A549 (cell line): ENCODE results near the gene HECTD4. TPM values are rescaled to one million over a fixed set of nuclear protein-coding genes. Genes with fewer than 3 reads are reported as not detected.

Experiments
- ATAC-seq, 2 experiments: fragments of 200-7000 bp in 1 of 2; fragments of >200 bp in 1 of 2; cut with Nextera tagmentation in 1 of 2; cut with Tn5 transposase in 1 of 2; 3 replicates each; pipeline versions ENCODE4 v1.8.0 to v1.9.1; 2018 to 2020; ENCODE audit warnings: mild to moderate bottlenecking in 1 of 2, moderate library complexity in 1 of 2
- CTCF ChIA-PET: fragments of 300-600 bp; sonication (Branson Sonifier 250); formaldehyde crosslinking; extraction: SDS; loops from one replicate; lab custom pipeline; 2021; ENCODE audit warnings: antibody characterized with exemption, inconsistent platforms; lab: Yijun Ruan, JAX
- POLR2A ChIA-PET: fragments of 350-600 bp; formaldehyde crosslinking; extraction: SDS; loops from one replicate; lab custom pipeline; 2021; ENCODE audit warnings: antibody characterized with exemption, inconsistent platforms; lab: Yijun Ruan, JAX
- DNase-seq, 2 experiments: peaks; one replicate each; pipeline versions ENCODE4 v3.0.0 to v3.0.0-alpha.2; 2011 to 2016; ENCODE audit warnings: low read depth in 1 of 2, low spot score in 1 of 2
- FAIRE-seq: peaks from 2 replicates; lab custom pipeline; 2011; peaks lifted over from hg19 to GRCh38; lab: Jason Lieb, UNC
- H3K27ac ChIP-seq, 2 experiments: fragments of >200 bp; sonication (Bioruptor Twin); formaldehyde crosslinking; 3 replicates each; pipeline ENCODE4 v1.5.1; 2016 to 2017
- H3K4me1 ChIP-seq: fragments of >200 bp; sonication (Bioruptor Twin); formaldehyde crosslinking; 3 replicates; pipeline ENCODE4 v1.6.1; 2016
- H3K4me2 ChIP-seq: fragments of >200 bp; sonication (Bioruptor Twin); formaldehyde crosslinking; 3 replicates; pipeline ENCODE4 v1.6.1; 2016
- H3K4me3 ChIP-seq: fragments of >200 bp; sonication (Bioruptor Twin); formaldehyde crosslinking; 3 replicates; pipeline ENCODE4 v1.5.1; 2016
- H3K9me3 ChIP-seq: fragments of >200 bp; sonication (Bioruptor Twin); formaldehyde crosslinking; 3 replicates; pipeline ENCODE4 v1.6.1; 2016
- CBX2 ChIP-seq: fragments of 200-600 bp; sonication (generic); IDR thresholded peaks from 2 replicates; pipeline ENCODE4 v1.6.1; 2016; ENCODE audit warnings: low read depth, mild to moderate bottlenecking, borderline replicate concordance
- CHD4 ChIP-seq: fragments of 200-600 bp; sonication (generic); IDR thresholded peaks from 2 replicates; pipeline ENCODE4 v1.6.1; 2016; ENCODE audit warnings: antibody characterized with exemption, mild to moderate bottlenecking, borderline replicate concordance
- E2F6 ChIP-seq: IDR thresholded peaks from 2 replicates; pipeline ENCODE4 v1.6.1; 2012; ENCODE audit warnings: low read depth, borderline replicate concordance
- EHF ChIP-seq: fragments of 250-450 bp; sonication (Bioruptor Pico); IDR thresholded peaks from 2 replicates; pipeline ENCODE4 v1.5.0; 2020; ENCODE audit warnings: mild to moderate bottlenecking
- EP300 ChIP-seq, 2 experiments: fragments of >200 bp; sonication (Bioruptor Twin); formaldehyde crosslinking; IDR thresholded peaks; 2 replicates in 1 of 2; 3 replicates in 1 of 2; pipeline ENCODE4 v1.6.1; 2016 to 2017
- ESRRA ChIP-seq: fragments of 150-350 bp; IDR thresholded peaks from 2 replicates; pipeline ENCODE4 v1.6.1; 2014; ENCODE audit warnings: mild to moderate bottlenecking, low read length, borderline replicate concordance
- FOSB ChIP-seq: fragments of 250-450 bp; sonication (Bioruptor Pico); IDR thresholded peaks from 2 replicates; pipeline ENCODE4 v1.5.0; 2020; ENCODE audit warnings: mild to moderate bottlenecking, moderate library complexity
- FOSL2 ChIP-seq, 2 experiments: fragments of 450-650 bp in 1 of 2; fragments of >200 bp in 1 of 2; sonication (Bioruptor Twin) in 1 of 2; formaldehyde crosslinking; IDR thresholded peaks; 2 replicates each; pipeline versions ENCODE4 v1.5.0 to v1.6.1; 2016 to 2020; ENCODE audit warnings: mild to moderate bottlenecking in 1 of 2, moderate library complexity in 1 of 2
- GATA3 ChIP-seq: IDR thresholded peaks from 2 replicates; pipeline ENCODE4 v1.6.1; 2012; ENCODE audit warnings: borderline replicate concordance
- HES2 ChIP-seq: fragments of >200 bp; sonication (Bioruptor Twin); formaldehyde crosslinking; IDR thresholded peaks from 2 replicates; pipeline ENCODE4 v1.6.1; 2016
- HMGXB4 ChIP-seq: fragments of 250-450 bp; sonication (Bioruptor Pico); IDR thresholded peaks from 2 replicates; pipeline ENCODE4 v1.5.0; 2021; ENCODE audit warnings: mild to moderate bottlenecking, moderate library complexity, borderline replicate concordance
- HOXA7 ChIP-seq: fragments of 250-450 bp; sonication (Bioruptor Pico); IDR thresholded peaks from 2 replicates; pipeline ENCODE4 v1.5.0; 2020; ENCODE audit warnings: mild to moderate bottlenecking, moderate library complexity
- HOXB13 ChIP-seq: fragments of 250-450 bp; sonication (Bioruptor Pico); IDR thresholded peaks from 2 replicates; pipeline ENCODE4 v1.5.0; 2020; ENCODE audit warnings: low read depth, mild to moderate bottlenecking, moderate library complexity
- HOXB5 ChIP-seq: fragments of 250-450 bp; sonication (Bioruptor Pico); IDR thresholded peaks from 2 replicates; pipeline ENCODE4 v1.5.0; 2020; ENCODE audit warnings: mild to moderate bottlenecking, moderate library complexity
- JUN ChIP-seq, 2 experiments: fragments of >200 bp; sonication (Bioruptor Twin); formaldehyde crosslinking; IDR thresholded peaks; 2 replicates in 1 of 2; 3 replicates in 1 of 2; pipeline ENCODE4 v1.6.1; 2016 to 2017
- JUNB ChIP-seq: fragments of >200 bp; sonication (Bioruptor Twin); formaldehyde crosslinking; IDR thresholded peaks from 2 replicates; pipeline ENCODE4 v1.6.1; 2016
- KDM1A ChIP-seq: fragments of 200-600 bp; sonication (generic); IDR thresholded peaks from 2 replicates; pipeline ENCODE4 v1.6.1; 2016; ENCODE audit warnings: low read depth, mild to moderate bottlenecking
- MAFK ChIP-seq: fragments of 450-650 bp; IDR thresholded peaks from 2 replicates; pipeline ENCODE4 v1.6.1; 2014; ENCODE audit not compliant: partially characterized antibody
- MYC ChIP-seq: IDR thresholded peaks from 2 replicates; pipeline ENCODE4 v1.6.1; 2012; ENCODE audit warnings: mild to moderate bottlenecking, inconsistent platforms, low read length, improper control_type of control experiment, borderline replicate concordance
- NFE2L2 ChIP-seq: fragments of 150-350 bp; conservative IDR thresholded peaks from 2 replicates; pipeline ENCODE4 v1.6.1; 2014; ENCODE audit warnings: low read length
- PHF8 ChIP-seq: fragments of 200-600 bp; sonication (generic); IDR thresholded peaks from 2 replicates; pipeline ENCODE4 v1.6.1; 2016; ENCODE audit warnings: low read depth, mild to moderate bottlenecking, antibody characterized with exemption, moderate library complexity, borderline replicate concordance
- POLR2A ChIP-seq: IDR thresholded peaks from 2 replicates; pipeline ENCODE4 v1.6.1; 2012; ENCODE audit warnings: mild to moderate bottlenecking, low read length
- POLR2AphosphoS2 ChIP-seq: conservative IDR thresholded peaks from 2 replicates; pipeline ENCODE4 v1.6.1; 2012; ENCODE audit warnings: low read length, improper control_type of control experiment, inconsistent platforms
- RAD21 ChIP-seq, 2 experiments: fragments of >200 bp in 1 of 2; sonication (Bioruptor Twin) in 1 of 2; formaldehyde crosslinking in 1 of 2; IDR thresholded peaks in 1 of 2; conservative IDR thresholded peaks in 1 of 2; 2 replicates in 1 of 2; 3 replicates in 1 of 2; pipeline ENCODE4 v1.6.1; 2012 to 2018; ENCODE audit warnings: inconsistent platforms in 1 of 2
- RCOR1 ChIP-seq: fragments of 150-350 bp; IDR thresholded peaks from 2 replicates; pipeline ENCODE4 v1.6.1; 2014; ENCODE audit warnings: antibody characterized with exemption, low read length, low read depth
- SREBF2 ChIP-seq: fragments of 450-650 bp; IDR thresholded peaks from 2 replicates; pipeline ENCODE4 v1.6.1; 2014; ENCODE audit warnings: mild to moderate bottlenecking, moderate library complexity
- TFCP2L1 ChIP-seq: fragments of 250-450 bp; sonication (Bioruptor Pico); IDR thresholded peaks from 2 replicates; pipeline ENCODE4 v1.5.0; 2021; ENCODE audit warnings: mild to moderate bottlenecking
- USF2 ChIP-seq: fragments of 450-650 bp; IDR thresholded peaks from 2 replicates; pipeline ENCODE4 v1.6.1; 2014; ENCODE audit warnings: antibody characterized with exemption
- ZC3H11A ChIP-seq: fragments of 450-650 bp; IDR thresholded peaks from 2 replicates; pipeline ENCODE4 v1.6.1; 2014; ENCODE audit warnings: antibody characterized with exemption, mild to moderate bottlenecking
- ZSCAN20 ChIP-seq: fragments of 250-450 bp; sonication (Bioruptor Pico); IDR thresholded peaks from 2 replicates; pipeline ENCODE4 v1.8.0; 2022; ENCODE audit warnings: mild to moderate bottlenecking, moderate library complexity
- WGBS: methylation state at CpG from one replicate; pipeline ENCODE4 v1.1.6; 2017; ENCODE audit errors: missing lambda C conversion rate; 5-methylcytosine and 5-hydroxymethylcytosine counted together
- polyA plus RNA-seq, 4 experiments: library from polyadenylated mRNA; depleted of rRNA in 3 of 4; stranded (reverse); fragments of >200 nt; fragmentation: RNase III in 1 of 4; extraction: RNeasy Plus Mini Kit Qiagen cat#74134 plus additional on column Dnase treatment in 1 of 4; gene quantifications; 2 replicates in 3 of 4; 3 replicates in 1 of 4; pipeline ENCODE4 v1.2.3, GENCODE V29; 2011 to 2017

The HECTD4 gene
- polyA plus RNA-seq, 2 of the 4 experiments (the other 2 are of a cell fraction), result 9.9 to 14.7 TPM

- Histone ChIP-seq H3K9me3 (no peaks in the 10 kb centered on the region), H3K27ac (no peak overlapping the region), H3K4me3 (no peak overlapping the region), H3K4me1 (peaks cover 24% of the 10 kb centered on the region), H3K4me2 (peak overlapping the region; percentile 17; the same call in 1 of the 3 replicates)
- ATAC-seq (no peak), FAIRE-seq (no peak), DNase-seq (peak in 1 of 2 experiments; percentile 36)
- TF ChIP-seq EP300 (IDR thresholded peaks at IDR 0.05) (no peak), EHF (no peak), JUN (IDR thresholded peaks at IDR 0.05) (no peak), GATA3 (no peak), SREBF2 (no peak), ESRRA (no peak), MAFK (peak; percentile 86), NFE2L2 (peak; percentile 74), USF2 (no peak), ZC3H11A (no peak)
- ChIA-PET POLR2A (no interaction called here), CTCF (no interaction called here)
- WGBS, result 64% methylated on average over 3 of the region's 3 CpGs
Measured at GRCh38 chr12:112342587-112342986, 39.6 kb downstream of the HECTD4 start.

GRCh38 chr12:112341046-112341825 lies 41.0 kb downstream of the HECTD4 start:
- DNase-seq (no peak), ATAC-seq (no peak), FAIRE-seq (no peak)
- peak overlapping the region; percentile 33; the same call in 2 of the 3 replicates for H3K4me2 ChIP-seq
- H3K4me1 ChIP-seq, result peaks cover 24% of the 10 kb centered on the region
- WGBS, result 84% methylated on average over 4 of the region's 4 CpGs
- no peak for TF ChIP-seq CHD4
- no peak for TF ChIP-seq HES2
- no peak for TF ChIP-seq POLR2AphosphoS2
- TF ChIP-seq HOXB5 (CRISPR knock-in tag), result no peak
- no peak for TF ChIP-seq E2F6
- TF ChIP-seq JUNB, result no peak
- no peak for TF ChIP-seq CBX2
- no peak for TF ChIP-seq RCOR1
- no peak for TF ChIP-seq KDM1A
- no peak for TF ChIP-seq USF2
- no peak for TF ChIP-seq TFCP2L1 (CRISPR knock-in tag)
- no peak for TF ChIP-seq HOXA7 (CRISPR knock-in tag)
- no peak for TF ChIP-seq FOSB
- TF ChIP-seq SREBF2, result no peak
- ChIA-PET CTCF (interaction anchor here (0.6 to 1.1 kb wide), 2 partner anchors 16 to 673 kb away, joined by 3 read pairs; no protein-coding TSS in a partner anchor), POLR2A (no interaction called here)
- no peaks in the 10 kb centered on the region for H3K9me3 ChIP-seq
- H3K27ac ChIP-seq, result no peak overlapping the region
- H3K4me3 ChIP-seq, result no peak overlapping the region

- DNase-seq (no peak), FAIRE-seq (no peak), ATAC-seq (0 out of 6 replicates have a peak, but pooled peaks of 1 of the 2 experiments have one; percentile 26)
- Histone ChIP-seq H3K4me1 (peaks cover 24% of the 10 kb centered on the region), H3K9me3 (no peaks in the 10 kb centered on the region), H3K27ac (no peak overlapping the region), H3K4me2 (no peak overlapping the region), H3K4me3 (no peak overlapping the region)
- ChIA-PET POLR2A (no interaction called here), CTCF (interaction anchor here (0.6 kb wide), 1 partner anchor 1589 kb away, joined by 4 read pairs; no protein-coding TSS in a partner anchor)
- 80% methylated on average over 3 of the region's 3 CpGs for WGBS
- TF ChIP-seq EHF, result no peak
- no peak for TF ChIP-seq HMGXB4 (CRISPR knock-in tag)
- TF ChIP-seq MAFK, result no peak
- TF ChIP-seq ZSCAN20 (CRISPR knock-in tag), result no peak
- TF ChIP-seq POLR2A, result no peak
- no peak for TF ChIP-seq NFE2L2
- TF ChIP-seq HES2, result no peak
- no peak for TF ChIP-seq MYC
- no peak for TF ChIP-seq HOXB13
- no peak for TF ChIP-seq FOSL2 (IDR thresholded peaks at IDR 0.05)
- TF ChIP-seq FOSL2 (CRISPR knock-in tag; IDR thresholded peaks at IDR 0.05), result no peak
- no peak for TF ChIP-seq JUN (IDR thresholded peaks at IDR 0.05)
- no peak for TF ChIP-seq PHF8
- no peak for TF ChIP-seq RAD21 (conservative IDR thresholded peaks at IDR 0.05 in 1 of 2, IDR thresholded peaks at IDR 0.05 in 1 of 2)
- no peak for TF ChIP-seq SREBF2
Measured at GRCh38 chr12:112340230-112340629, 42.0 kb downstream of the HECTD4 start.
